HCT116 (cell line): ENCODE results near the gene MATR3. TPM values are rescaled to one million over a fixed set of nuclear protein-coding genes. Genes with fewer than 3 reads are reported as not detected.

Experiments used
- ATAC-seq: fragments of 200-7000 bp; cut with Tn5 transposase; 2 replicates; pipeline ENCODE4 v1.9.1; 2020; ENCODE audit warnings: mild to moderate bottlenecking, moderate library complexity
- BruUV-seq: library from RNA; stranded (reverse); fragments of 400-500 nt; replicated peaks from 2 replicates; lab custom pipeline; 2021; lab: Mats Ljungman, UMichigan
- CTCF ChIA-PET: fragments of 300-600 bp; sonication (Branson Sonifier 250); formaldehyde crosslinking; loops from one replicate; lab custom pipeline; 2021; ENCODE audit warnings: antibody characterized with exemption; lab: Charles Lee
- POLR2A ChIA-PET: fragments of 300-600, 350-600 bp; sonication (Branson Sonifier 250); formaldehyde crosslinking; loops from one replicate; lab custom pipeline; 2021; ENCODE audit warnings: antibody characterized with exemption; lab: Charles Lee
- RAD21 ChIA-PET, 2 experiments: fragments of 300-600 bp; sonication (Branson Sonifier 250); formaldehyde crosslinking; loops; one replicate each; lab custom pipeline; 2023; ENCODE audit warnings: low total read pairs in 2 of 2; ENCODE audit not compliant: uncharacterized antibody in 2 of 2, unreplicated experiment in 2 of 2, low non-redundant PET in 1 of 2; lab: Charles Lee
- DNase-seq: peaks from one replicate; pipeline ENCODE4 v3.0.0-alpha.2; 2010; ENCODE audit warnings: low read depth, low spot score
- H2AFZ ChIP-seq: fragments of 200-600 bp; shearing (Covaris generic), sonication (generic); 2 replicates; pipeline ENCODE4 v1.6.1; 2017; ENCODE audit warnings: low read depth, mixed run types, mixed read lengths, antibody characterized with exemption, low read length; ENCODE audit not compliant: poor library complexity, severe bottlenecking
- H3K27ac ChIP-seq: 2 replicates; pipeline ENCODE4 v1.5.1; 2012; ENCODE audit warnings: low read depth, low read length
- H3K27me3 ChIP-seq: fragments of 200-600 bp; sonication (generic); 2 replicates; pipeline ENCODE4 v1.6.1; 2016; ENCODE audit warnings: mixed run types, low read length, mixed read lengths; ENCODE audit not compliant: insufficient read depth
- H3K36me3 ChIP-seq, 2 experiments: fragments of 200-500 bp in 1 of 2; fragments of 200-600 bp in 1 of 2; sonication (Bioruptor generic) in 1 of 2; sonication (generic) in 1 of 2; 2 replicates each; pipeline versions ENCODE4 v1.5.1 to v1.6.1; 2014 to 2016; ENCODE audit warnings: low read length in 2 of 2, inconsistent platforms in 1 of 2, mixed read lengths in 1 of 2, mixed run types in 1 of 2; ENCODE audit not compliant: insufficient read depth in 2 of 2, control insufficient read depth in 1 of 2
- H3K4me1 ChIP-seq, 2 experiments: fragments of 200-600 bp in 1 of 2; sonication (generic) in 1 of 2; 2 replicates each; pipeline versions ENCODE4 v1.5.1 to v1.6.1; 2012 to 2017; ENCODE audit warnings: low read length in 2 of 2, inconsistent platforms in 1 of 2, mild to moderate bottlenecking in 1 of 2, mixed read lengths in 1 of 2, mixed run types in 1 of 2, moderate library complexity in 1 of 2; ENCODE audit not compliant: insufficient read depth in 2 of 2, control insufficient read depth in 1 of 2
- H3K4me2 ChIP-seq: fragments of 200-600 bp; sonication (generic); 2 replicates; pipeline ENCODE4 v1.6.1; 2017; ENCODE audit warnings: mixed run types, low read length, mixed read lengths
- H3K4me3 ChIP-seq, 2 experiments: fragments of 200-600 bp in 1 of 2; sonication (generic) in 1 of 2; replicated peaks in 1 of 2; 2 replicates each; pipeline ENCODE4 v1.5.1; 2011 to 2016; ENCODE audit warnings: low read length in 2 of 2, control low read depth in 1 of 2, low read depth in 1 of 2, mild to moderate bottlenecking in 1 of 2, mixed read lengths in 1 of 2, mixed run types in 1 of 2
- H3K79me2 ChIP-seq: fragments of 200-600 bp; sonication (generic); 2 replicates; pipeline ENCODE4 v1.6.1; 2017; ENCODE audit warnings: mild to moderate bottlenecking, mixed run types, low read length, moderate library complexity, mixed read lengths; ENCODE audit not compliant: insufficient read depth
- H3K9ac ChIP-seq: fragments of 200-600 bp; sonication (generic); 2 replicates; pipeline ENCODE4 v1.6.1; 2016; ENCODE audit warnings: low read length, mixed read lengths
- H3K9me2 ChIP-seq: fragments of 200-600 bp; sonication (generic), shearing (Covaris generic); 2 replicates; pipeline ENCODE4 v1.6.1; 2017; ENCODE audit warnings: mixed run types, mild to moderate bottlenecking, moderate library complexity; ENCODE audit not compliant: insufficient read depth
- H3K9me3 ChIP-seq, 2 experiments: fragments of 200-500 bp in 1 of 2; fragments of 200-600 bp in 1 of 2; sonication (Bioruptor generic) in 1 of 2; sonication (generic) in 1 of 2; 2 replicates each; pipeline ENCODE4 v1.6.1; 2014 to 2017; ENCODE audit warnings: low read length in 2 of 2, mixed read lengths in 2 of 2, inconsistent platforms in 1 of 2, low read depth in 1 of 2, mild to moderate bottlenecking in 1 of 2, mixed run types in 1 of 2, moderate library complexity in 1 of 2; ENCODE audit not compliant: control insufficient read depth in 1 of 2, insufficient read depth in 1 of 2
- H4K20me1 ChIP-seq: fragments of 200-600 bp; sonication (generic), shearing (Covaris generic); 2 replicates; pipeline ENCODE4 v1.6.1; 2017; ENCODE audit warnings: mixed run types, mild to moderate bottlenecking, moderate library complexity; ENCODE audit not compliant: insufficient read depth
- ATF3 ChIP-seq: IDR thresholded peaks from 2 replicates; pipeline ENCODE4 v1.6.1; 2012
- CBX3 ChIP-seq: IDR thresholded peaks from 2 replicates; pipeline ENCODE4 v1.6.1; 2012; ENCODE audit warnings: low read depth
- CTCF ChIP-seq, 3 experiments: fragments of 200-600 bp in 1 of 3; sonication (generic) in 1 of 3; IDR thresholded peaks in 2 of 3; conservative IDR thresholded peaks in 1 of 3; 2 replicates each; pipeline ENCODE4 v1.5.1; 2012 to 2017; ENCODE audit warnings: low read depth in 2 of 3, low read length in 2 of 3, antibody characterized with exemption in 1 of 3, borderline replicate concordance in 1 of 3, control low read depth in 1 of 3, mild to moderate bottlenecking in 1 of 3, mixed read lengths in 1 of 3, mixed run types in 1 of 3, moderate library complexity in 1 of 3; ENCODE audit not compliant: insufficient read depth in 1 of 3
- EZH2 ChIP-seq: fragments of 200-600 bp; sonication (generic); IDR thresholded peaks from 2 replicates; pipeline ENCODE4 v1.6.1; 2017; ENCODE audit warnings: antibody characterized with exemption, mixed run types
- JUND ChIP-seq: IDR thresholded peaks from 2 replicates; pipeline ENCODE4 v1.6.1; 2012
- RAD21 ChIP-seq: IDR thresholded peaks from 2 replicates; pipeline ENCODE4 v1.6.1; 2012; ENCODE audit warnings: low read depth, mild to moderate bottlenecking
- REST ChIP-seq: IDR thresholded peaks from 2 replicates; pipeline ENCODE4 v1.6.1; 2012; ENCODE audit warnings: low read depth
- SIN3A ChIP-seq: IDR thresholded peaks from 2 replicates; pipeline ENCODE4 v1.6.1; 2012; ENCODE audit warnings: low read depth
- SP1 ChIP-seq: IDR thresholded peaks from 2 replicates; pipeline ENCODE4 v1.6.1; 2012; ENCODE audit warnings: low read depth
- SRF ChIP-seq: IDR thresholded peaks from 2 replicates; pipeline ENCODE4 v1.6.1; 2012; ENCODE audit warnings: low read depth
- TCF7L2 ChIP-seq: IDR thresholded peaks from 2 replicates; pipeline ENCODE4 v1.7.0; 2011; ENCODE audit warnings: borderline replicate concordance, inconsistent platforms; ENCODE audit not compliant: insufficient read depth, insufficient read length; ENCODE audit errors: extremely low read depth
- YY1 ChIP-seq: IDR thresholded peaks from 2 replicates; pipeline ENCODE4 v1.6.1; 2011; ENCODE audit warnings: low read length, low read depth, moderate library complexity, mild to moderate bottlenecking; ENCODE audit not compliant: insufficient replicate concordance; ENCODE audit errors: extremely low read depth
- ZFX ChIP-seq: fragments of 450-650 bp; IDR thresholded peaks from 2 replicates; pipeline ENCODE4 v1.6.1; 2017
- ZNF274 ChIP-seq: fragments of 200-500 bp; sonication (Bioruptor generic); IDR thresholded peaks from 2 replicates; pipeline ENCODE4 v1.6.1; 2014; ENCODE audit warnings: mild to moderate bottlenecking, low read depth, low read length, inconsistent platforms
- intact Hi-C: fragments of 100-400 bp; cut with micrococcal nuclease; formaldehyde crosslinking; loops from 2 replicates; pipeline ENCODE4 v1.10.0; 2022
- total RNA-seq: library from RNA; stranded (reverse); gene quantifications from one replicate; pipeline ENCODE4 v1.2.1, GENCODE V29; 2021; ENCODE audit not compliant: unreplicated experiment

Gene MATR3
- total RNA-seq, 1 experiment from 2014 or later, result 123 TPM

- H3K36me3 ChIP-seq, result peaks cover 0 to 8% of the 10 kb centered on the region in 2 experiments; a peak in 1 of 4 replicates
- POLR2A ChIA-PET, result no interaction called here
- TF ChIP-seq YY1, result no peak
- TF ChIP-seq SIN3A, result no peak
- TF ChIP-seq SRF, result no peak
- no peak for TF ChIP-seq SP1
- TF ChIP-seq ZNF274, result no peak
- TF ChIP-seq RAD21, result no peak
- TF ChIP-seq REST, result no peak
- TF ChIP-seq JUND, result no peak
- TF ChIP-seq ATF3, result no peak
- no peak for TF ChIP-seq ZFX
- no peak for TF ChIP-seq EZH2
- TF ChIP-seq TCF7L2, result no peak
- TF ChIP-seq CTCF (IDR thresholded peaks at IDR 0.05 in 2 of 3, conservative IDR thresholded peaks at IDR 0.05 in 1 of 3; ENCODE audit: borderline replicate concordance in 1 of 3, insufficient read depth in 1 of 3, low read depth in 2 of 3, low read length in 2 of 3), result no peak
- TF ChIP-seq CBX3, result no peak
- TF ChIP-seq, all 23 proteins: peak for 0
- ATAC-seq, result no peak
- CTCF ChIA-PET, result no interaction called here
- H3K4me3 ChIP-seq, result no peak overlapping the region
- no peaks in the 10 kb centered on the region for H3K9me2 ChIP-seq
- no peaks in the 10 kb centered on the region for H3K27me3 ChIP-seq
- H2AFZ ChIP-seq, result no peak overlapping the region
- no peak overlapping the region for H3K27ac ChIP-seq
- H3K9ac ChIP-seq, result no peak overlapping the region
- no peaks in the 10 kb centered on the region for H3K9me3 ChIP-seq
- intact Hi-C loops, result no loop called here
- RAD21 ChIA-PET, result no interaction called here
- no peak overlapping the region; the same call in 1 of the 2 replicates for H3K4me2 ChIP-seq
- DNase-seq, result no peak
- peaks cover 84% of the 10 kb centered on the region for H3K79me2 ChIP-seq
- peaks cover 27 to 53% of the 10 kb centered on the region in 2 experiments for H3K4me1 ChIP-seq
- peaks cover 60% of the 10 kb centered on the region; the same call in 1 of the 2 replicates for H4K20me1 ChIP-seq
- no TSS peak for BruUV-seq
Measured at GRCh38 chr5:139296862-139297326, 3.4 kb downstream of the MATR3 start.
